ENCODE data around the gene CALM3. TPM values are rescaled to one million over a fixed set of nuclear protein-coding genes. Genes with fewer than 3 reads are reported as not detected.

Gene CALM3
- total and polyA plus RNA-seq, 2 of the 13 experiments (the other 11 are each of a cell fraction or from before 2014, with no cell fraction given) = 239 to 258 TPM

DNA sequence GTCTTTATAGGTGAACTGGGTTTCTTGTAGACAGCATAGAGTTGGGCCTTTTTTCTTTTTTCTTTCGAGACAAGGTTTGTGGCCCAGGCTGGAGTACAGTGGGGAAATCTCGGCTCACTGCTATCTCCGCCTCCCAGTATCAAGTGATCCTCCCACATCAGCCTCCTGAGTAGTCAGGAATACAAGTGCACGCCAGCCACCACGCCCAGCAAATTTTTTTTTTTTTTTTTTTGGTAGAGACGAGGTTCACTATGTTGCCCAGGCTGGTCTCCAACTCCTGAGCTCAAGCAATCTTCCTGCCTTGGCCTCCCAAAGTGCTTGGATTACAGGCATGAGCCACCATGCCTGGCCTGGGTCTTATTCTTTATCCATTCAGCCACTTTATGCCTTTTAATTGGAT, 5.1 kb upstream of the CALM3 start (continued):
- TF ChIP-seq, protein P1, sequence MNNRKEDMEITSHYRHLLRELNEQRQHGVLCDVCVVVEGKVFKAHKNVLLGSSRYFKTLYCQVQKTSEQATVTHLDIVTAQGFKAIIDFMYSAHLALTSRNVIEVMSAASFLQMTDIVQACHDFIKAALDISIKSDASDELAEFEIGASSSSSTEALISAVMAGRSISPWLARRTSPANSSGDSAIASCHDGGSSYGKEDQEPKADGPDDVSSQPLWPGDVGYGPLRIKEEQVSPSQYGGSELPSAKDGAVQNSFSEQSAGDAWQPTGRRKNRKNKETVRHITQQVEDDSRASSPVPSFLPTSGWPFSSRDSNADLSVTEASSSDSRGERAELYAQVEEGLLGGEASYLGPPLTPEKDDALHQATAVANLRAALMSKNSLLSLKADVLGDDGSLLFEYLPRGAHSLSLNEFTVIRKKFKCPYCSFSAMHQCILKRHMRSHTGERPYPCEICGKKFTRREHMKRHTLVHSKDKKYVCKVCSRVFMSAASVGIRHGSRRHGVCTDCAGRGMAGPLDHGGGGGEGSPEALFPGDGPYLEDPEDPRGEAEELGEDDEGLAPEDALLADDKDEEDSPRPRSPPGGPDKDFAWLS (CRISPR knock-in tag; IDR thresholded peaks at IDR 0.05; ENCODE audit: borderline replicate concordance) = no peak
- TF ChIP-seq, protein P2, sequence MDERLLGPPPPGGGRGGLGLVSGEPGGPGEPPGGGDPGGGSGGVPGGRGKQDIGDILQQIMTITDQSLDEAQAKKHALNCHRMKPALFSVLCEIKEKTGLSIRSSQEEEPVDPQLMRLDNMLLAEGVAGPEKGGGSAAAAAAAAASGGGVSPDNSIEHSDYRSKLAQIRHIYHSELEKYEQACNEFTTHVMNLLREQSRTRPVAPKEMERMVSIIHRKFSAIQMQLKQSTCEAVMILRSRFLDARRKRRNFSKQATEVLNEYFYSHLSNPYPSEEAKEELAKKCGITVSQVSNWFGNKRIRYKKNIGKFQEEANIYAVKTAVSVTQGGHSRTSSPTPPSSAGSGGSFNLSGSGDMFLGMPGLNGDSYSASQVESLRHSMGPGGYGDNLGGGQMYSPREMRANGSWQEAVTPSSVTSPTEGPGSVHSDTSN (CRISPR knock-in tag; IDR thresholded peaks at IDR 0.05) = no peak
- TF ChIP-seq ZNF644 (CRISPR knock-in tag; IDR thresholded peaks at IDR 0.05; ENCODE audit: low read depth) (no peak), NBN (conservative IDR thresholded peaks at IDR 0.05) (no peak), RBM22 (optimal IDR thresholded peaks at IDR 0.05; ENCODE audit: low read length) (no peak)
- TF ChIP-seq, protein P3, sequence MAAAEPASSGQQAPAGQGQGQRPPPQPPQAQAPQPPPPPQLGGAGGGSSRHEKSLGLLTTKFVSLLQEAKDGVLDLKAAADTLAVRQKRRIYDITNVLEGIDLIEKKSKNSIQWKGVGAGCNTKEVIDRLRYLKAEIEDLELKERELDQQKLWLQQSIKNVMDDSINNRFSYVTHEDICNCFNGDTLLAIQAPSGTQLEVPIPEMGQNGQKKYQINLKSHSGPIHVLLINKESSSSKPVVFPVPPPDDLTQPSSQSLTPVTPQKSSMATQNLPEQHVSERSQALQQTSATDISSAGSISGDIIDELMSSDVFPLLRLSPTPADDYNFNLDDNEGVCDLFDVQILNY (CRISPR knock-in tag; conservative IDR thresholded peaks at IDR 0.05) = no peak

DNA sequence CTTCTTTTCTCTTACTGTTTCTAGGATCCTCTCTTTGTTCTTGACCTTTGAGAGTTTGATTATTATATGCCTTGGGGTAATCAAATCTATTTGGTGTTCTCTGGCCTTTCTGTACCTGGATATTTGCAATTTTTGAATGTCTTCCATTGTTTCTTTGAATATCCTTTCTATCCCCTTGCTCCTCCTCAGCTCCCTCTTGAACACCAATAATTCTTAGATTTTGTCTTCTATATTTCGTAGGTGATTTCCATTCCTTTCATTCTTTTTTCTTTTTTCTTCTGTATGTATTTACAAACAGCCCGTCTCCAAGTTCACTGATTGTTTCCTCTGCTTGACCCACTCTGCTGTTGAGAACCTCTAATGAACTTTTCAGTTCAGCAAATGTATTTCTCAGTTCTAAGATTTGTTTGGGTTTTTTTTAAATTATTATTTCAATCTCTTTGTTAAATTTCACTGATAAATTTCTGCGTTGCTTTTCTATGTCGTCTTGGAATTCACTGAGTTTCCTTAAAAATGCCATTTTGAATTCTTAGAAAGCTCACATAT, 2.7 kb upstream of the CALM3 start:
- Histone ChIP-seq H3K4me3 (replicated peaks in 1 of 3; ENCODE audit: insufficient read depth in 1 of 3, low read depth in 2 of 3, low read length in 3 of 3) (no peak overlapping the region), H3K36me3 (replicated peaks in 1 of 2; ENCODE audit: control insufficient read depth in 1 of 2, insufficient read depth in 2 of 2, low read length in 2 of 2) (no peaks in the 10 kb centered on the region), H4K20me1 (ENCODE audit: insufficient read depth, low read length) (0 out of 2 replicates have a peak, but pooled peaks cover 1% of the 10 kb centered on the region), H3K27ac (ENCODE audit: extremely low read length, insufficient read depth, low read length) (no peak overlapping the region), H3K4me2 (ENCODE audit: low read depth, low read length) (no peak overlapping the region), H3K9me3 (ENCODE audit: low read length) (peaks cover 12% of the 10 kb centered on the region; the same call in 1 of the 2 replicates), H2AFZ (ENCODE audit: low read length) (no peak overlapping the region), H3K9ac (ENCODE audit: insufficient read depth, low read depth, low read length) (no peak overlapping the region), H3K79me2 (ENCODE audit: insufficient read depth, low read length) (peaks cover 22% of the 10 kb centered on the region), H3K4me1 (ENCODE audit: insufficient read depth, low read length) (peaks cover 22% of the 10 kb centered on the region), H3K27me3 (ENCODE audit: control insufficient read depth in 1 of 2, insufficient read depth in 2 of 2, low read length in 2 of 2) (no peaks in the 10 kb centered on the region; a peak in 1 of 5 replicates)
- intact Hi-C loops (cut with micrococcal nuclease; ENCODE audit: unreplicated experiment) = no loop called here
- in situ Hi-C loops (cut with HindIII; ENCODE audit: extremely low pct_ligation_motif_present, low pct_unique_long_range_greater_than_20kb) = no loop called here
- ChIA-PET CTCF (ENCODE audit: low intra/inter-chr PET ratio, low total read pairs) (no interaction called here), POLR2A (no interaction called here)
- TF ChIP-seq ZNF160 (CRISPR knock-in tag; IDR thresholded peaks at IDR 0.05) = peak; percentile 100
- TF ChIP-seq, protein P4, sequence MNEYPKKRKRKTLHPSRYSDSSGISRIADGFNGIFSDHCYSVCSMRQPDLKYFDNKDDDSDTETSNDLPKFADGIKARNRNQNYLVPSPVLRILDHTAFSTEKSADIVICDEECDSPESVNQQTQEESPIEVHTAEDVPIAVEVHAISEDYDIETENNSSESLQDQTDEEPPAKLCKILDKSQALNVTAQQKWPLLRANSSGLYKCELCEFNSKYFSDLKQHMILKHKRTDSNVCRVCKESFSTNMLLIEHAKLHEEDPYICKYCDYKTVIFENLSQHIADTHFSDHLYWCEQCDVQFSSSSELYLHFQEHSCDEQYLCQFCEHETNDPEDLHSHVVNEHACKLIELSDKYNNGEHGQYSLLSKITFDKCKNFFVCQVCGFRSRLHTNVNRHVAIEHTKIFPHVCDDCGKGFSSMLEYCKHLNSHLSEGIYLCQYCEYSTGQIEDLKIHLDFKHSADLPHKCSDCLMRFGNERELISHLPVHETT (CRISPR knock-in tag; conservative IDR thresholded peaks at IDR 0.05) = no peak
- DNase-seq (ENCODE audit: low spot score) (no peak), FAIRE-seq (no peak), ATAC-seq (no peak)
- no TSS peak for BruUV-seq (replicated peaks)
- 70% methylated on average over 4 of the region's 4 CpGs for WGBS (ENCODE audit: low lambda C conversion rate)

Measured in HepG2 (cell line).